KOPT-K1 (cell line): ENCODE measurements around the gene ELMO1.

Source experiments
- H3K27ac ChIP-seq: fragments of 200-600 bp; sonication (generic); 2 replicates; pipeline ENCODE4 v1.5.1; 2016; ENCODE audit warnings: antibody characterized with exemption, mild to moderate bottlenecking, low read depth, low read length; ENCODE audit not compliant: poor library complexity, severe bottlenecking
- H3K36me3 ChIP-seq: fragments of 200-600 bp; sonication (generic); 2 replicates; pipeline ENCODE4 v1.5.1; 2017; ENCODE audit warnings: antibody characterized with exemption, mild to moderate bottlenecking, low read length, moderate library complexity; ENCODE audit not compliant: insufficient read depth
- H3K9me3 ChIP-seq: fragments of 200-600 bp; sonication (generic); 2 replicates; pipeline ENCODE4 v1.5.1; 2017; ENCODE audit warnings: antibody characterized with exemption, low read length, mild to moderate bottlenecking; ENCODE audit not compliant: insufficient read depth, poor library complexity, severe bottlenecking

ELMO1 gene

GRCh38 chr7:37273891-37274290 lies 174.8 kb downstream of the ELMO1 start:
- Histone ChIP-seq H3K27ac (no peak overlapping the region), H3K9me3 (no peaks in the 10 kb centered on the region), H3K36me3 (peaks cover 67% of the 10 kb centered on the region)

DNA sequence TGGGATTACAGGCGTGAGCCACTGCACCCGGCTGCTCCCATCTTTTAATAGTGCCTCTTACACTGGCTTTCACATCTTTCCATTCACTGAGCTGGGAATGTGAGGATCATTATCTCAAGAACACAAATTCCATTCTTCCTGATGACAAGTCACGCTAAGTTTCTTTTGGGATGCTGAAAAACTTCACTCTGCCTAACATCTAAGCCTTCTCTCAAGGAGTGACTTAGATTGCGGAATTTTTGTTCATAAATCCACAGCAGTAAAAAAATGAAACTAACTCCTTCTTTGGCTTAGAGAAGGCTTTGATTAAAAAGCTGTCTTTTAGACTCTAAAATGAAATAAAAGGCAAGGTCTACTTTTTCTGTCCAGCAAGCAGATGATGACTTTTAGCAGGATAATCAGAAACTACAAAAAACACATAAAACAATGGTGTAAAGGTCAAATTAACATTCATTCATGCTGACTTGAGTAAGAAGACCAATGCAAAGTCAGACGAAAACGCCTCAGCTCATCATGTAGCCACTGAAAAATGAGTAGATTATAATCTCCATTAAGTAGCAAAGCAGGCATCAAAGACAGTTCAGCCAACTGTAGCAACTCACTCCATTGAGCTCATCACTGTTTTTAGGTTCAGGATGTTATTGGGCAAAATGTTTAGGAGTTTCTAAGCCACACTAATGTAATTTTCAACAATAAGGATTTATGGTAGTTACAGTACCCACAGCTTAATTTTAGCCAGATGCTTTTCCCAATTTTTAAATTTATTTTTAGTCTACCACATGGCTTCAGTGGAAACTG lies 178.8 kb downstream of the ELMO1 start:
- H3K27ac ChIP-seq, result no peak overlapping the region
- H3K9me3 ChIP-seq, result no peaks in the 10 kb centered on the region
- peaks cover 76% of the 10 kb centered on the region for H3K36me3 ChIP-seq

DNA sequence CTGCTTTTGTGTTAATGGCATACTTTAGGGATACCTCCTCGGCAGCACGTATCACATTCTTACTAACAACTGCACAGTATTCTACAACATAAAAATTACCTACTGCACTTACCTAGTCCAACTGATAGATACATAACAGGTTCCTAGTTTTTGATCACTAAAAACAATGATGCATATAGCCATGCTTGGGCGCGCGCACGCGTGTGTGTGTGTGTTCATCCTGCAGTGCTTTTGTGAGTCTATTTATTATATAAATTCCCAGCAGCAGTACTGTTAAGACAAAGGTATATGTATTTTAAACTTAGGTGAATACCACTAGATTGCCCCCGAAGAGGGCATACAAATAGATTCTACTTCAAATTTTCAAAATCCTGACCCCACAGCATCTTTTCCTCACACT lies 181.4 kb downstream of the ELMO1 start:
- Histone ChIP-seq H3K9me3 (no peaks in the 10 kb centered on the region), H3K27ac (no peak overlapping the region), H3K36me3 (peaks cover 71% of the 10 kb centered on the region)

DNA sequence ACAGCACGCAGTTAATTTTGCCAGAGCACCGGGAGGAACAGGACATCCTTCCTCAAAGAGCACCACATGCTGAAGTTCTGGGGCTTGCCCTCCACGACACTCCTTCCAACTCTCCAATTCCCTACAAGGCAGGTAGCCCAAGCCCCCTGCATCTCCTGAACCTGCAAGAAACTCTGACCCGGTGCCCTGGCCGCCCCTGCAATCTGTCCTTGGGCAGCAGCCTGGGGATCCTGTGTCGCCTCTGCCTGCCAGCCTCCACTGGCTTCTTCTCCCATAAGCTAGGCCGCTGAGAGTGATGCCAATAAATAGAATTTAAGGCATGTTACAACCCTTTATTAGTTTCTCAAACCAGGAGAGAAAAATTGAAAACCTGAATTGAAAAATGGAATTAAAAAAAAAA lies 182.8 kb downstream of the ELMO1 start:
- Histone ChIP-seq H3K9me3 (no peaks in the 10 kb centered on the region), H3K27ac (no peak overlapping the region)

GRCh38 chr7:37265006-37265405 lies 183.7 kb downstream of the ELMO1 start:
- peaks cover 51% of the 10 kb centered on the region for H3K36me3 ChIP-seq
- no peak overlapping the region for H3K27ac ChIP-seq
- no peaks in the 10 kb centered on the region for H3K9me3 ChIP-seq

More for the DNA sequence above, 182.8 kb downstream of the ELMO1 start:
- peaks cover 60% of the 10 kb centered on the region for H3K36me3 ChIP-seq

GRCh38 chr7:37262181-37262580 lies 186.5 kb downstream of the ELMO1 start:
- H3K9me3 ChIP-seq, result no peaks in the 10 kb centered on the region
- peaks cover 53% of the 10 kb centered on the region for H3K36me3 ChIP-seq
- H3K27ac ChIP-seq, result no peak overlapping the region

GRCh38 chr7:37259319-37259821 lies 189.3 kb downstream of the ELMO1 start:
- H3K36me3 ChIP-seq, result peaks cover 71% of the 10 kb centered on the region
- H3K27ac ChIP-seq, result no peak overlapping the region
- no peaks in the 10 kb centered on the region for H3K9me3 ChIP-seq

- H3K27ac ChIP-seq, result no peak overlapping the region
- peaks cover 69% of the 10 kb centered on the region for H3K36me3 ChIP-seq
- H3K9me3 ChIP-seq, result peaks cover 6% of the 10 kb centered on the region
Observed at GRCh38 chr7:37256631-37257030, 192.0 kb downstream of the ELMO1 start.

GRCh38 chr7:37255327-37255944 lies 193.2 kb downstream of the ELMO1 start:
- Histone ChIP-seq H3K27ac (no peak overlapping the region), H3K36me3 (peaks cover 69% of the 10 kb centered on the region), H3K9me3 (peaks cover 6% of the 10 kb centered on the region)

GRCh38 chr7:37251222-37251621 lies 197.4 kb downstream of the ELMO1 start:
- Histone ChIP-seq H3K27ac (no peak overlapping the region), H3K36me3 (peaks cover 53% of the 10 kb centered on the region), H3K9me3 (peaks cover 6% of the 10 kb centered on the region)

DNA sequence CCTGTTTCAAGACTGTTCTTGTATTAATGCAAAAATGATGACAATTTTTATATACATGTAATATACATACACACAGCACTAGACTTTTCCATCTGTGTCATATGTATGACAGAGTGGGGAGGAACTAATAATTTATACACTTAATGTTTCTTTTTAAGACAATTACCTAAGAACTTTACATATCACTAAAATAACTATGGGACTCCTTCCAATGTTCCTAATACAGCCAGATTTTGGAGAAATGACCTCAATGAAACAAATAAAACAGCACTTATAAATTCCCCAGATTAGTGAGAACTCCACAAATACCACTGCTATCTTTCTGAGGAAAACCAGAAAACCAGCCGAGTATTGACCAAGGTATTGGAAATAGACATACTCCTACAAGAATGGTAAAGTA lies 199.4 kb downstream of the ELMO1 start:
- peaks cover 33% of the 10 kb centered on the region for H3K36me3 ChIP-seq
- H3K9me3 ChIP-seq, result peaks cover 6% of the 10 kb centered on the region
- no peak overlapping the region for H3K27ac ChIP-seq

DNA sequence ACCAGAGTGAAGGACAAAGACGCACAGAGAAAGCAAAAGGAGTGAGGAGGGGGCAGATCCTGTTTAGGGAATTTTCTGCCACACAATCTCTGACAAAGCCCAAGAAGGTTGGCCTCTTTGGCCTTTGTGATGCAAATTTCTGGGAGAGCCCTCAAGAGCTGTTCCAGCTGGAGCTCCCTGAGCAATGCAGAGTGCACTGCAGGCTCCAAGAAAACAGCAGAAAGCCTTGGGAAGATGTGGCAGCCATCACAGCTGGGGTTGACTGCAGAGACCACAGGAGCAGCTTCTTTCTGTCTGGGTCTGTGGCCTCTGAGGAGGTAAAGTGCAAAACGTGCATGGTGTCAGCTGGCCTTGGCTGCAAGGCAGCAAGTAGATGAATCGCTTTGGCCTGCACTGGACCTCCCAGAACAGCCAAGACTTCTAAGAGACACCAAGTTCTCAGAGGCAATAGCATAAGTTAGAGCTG lies 200.2 kb downstream of the ELMO1 start:
- no peak overlapping the region for H3K27ac ChIP-seq
- peaks cover 29% of the 10 kb centered on the region for H3K36me3 ChIP-seq
- H3K9me3 ChIP-seq, result peaks cover 5% of the 10 kb centered on the region

- no peak overlapping the region for H3K27ac ChIP-seq
- H3K36me3 ChIP-seq, result peaks cover 30% of the 10 kb centered on the region
- H3K9me3 ChIP-seq, result no peaks in the 10 kb centered on the region
Observed at GRCh38 chr7:37247861-37248260, 200.8 kb downstream of the ELMO1 start.

DNA sequence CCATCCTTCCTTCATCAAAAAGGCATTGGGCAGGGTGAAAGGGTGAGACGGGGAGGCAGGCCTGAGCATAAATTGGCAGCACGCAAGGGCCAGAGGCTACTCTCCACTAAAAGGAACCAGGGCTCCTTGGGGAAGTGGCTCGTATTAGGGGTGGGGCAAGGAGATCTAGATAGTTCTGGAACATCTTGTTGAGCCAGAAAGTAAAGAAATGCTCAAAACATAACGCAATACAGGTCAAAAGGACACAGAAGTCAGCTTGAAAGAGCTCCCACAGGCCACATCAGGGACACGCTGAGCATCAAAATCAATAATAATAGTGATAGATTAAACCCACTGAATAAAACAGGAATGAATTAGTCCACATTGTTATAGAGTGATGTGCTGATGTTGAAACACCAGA lies 203.1 kb downstream of the ELMO1 start:
- no peak overlapping the region for H3K27ac ChIP-seq
- H3K36me3 ChIP-seq, result peaks cover 35% of the 10 kb centered on the region
- no peaks in the 10 kb centered on the region for H3K9me3 ChIP-seq

DNA sequence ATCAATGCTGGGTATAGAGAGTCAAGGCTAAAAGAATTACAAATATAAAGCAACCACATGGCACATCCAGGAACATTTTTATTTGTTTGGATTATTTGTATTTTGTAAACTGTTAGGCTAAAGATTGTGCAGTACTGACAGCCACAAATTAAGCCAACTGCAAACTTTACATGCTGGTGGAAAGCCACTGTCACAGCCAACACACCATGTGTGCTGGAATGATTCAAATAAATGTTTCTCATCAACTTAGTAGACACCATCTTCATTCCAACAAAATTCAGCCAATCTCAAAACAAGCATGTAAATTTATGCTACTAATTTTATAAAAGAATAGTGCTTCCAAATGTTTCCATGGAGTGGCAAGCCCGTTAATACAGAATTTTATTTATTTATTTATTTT lies 211.8 kb downstream of the ELMO1 start:
- peaks cover 36% of the 10 kb centered on the region for H3K36me3 ChIP-seq
- no peak overlapping the region for H3K27ac ChIP-seq
- H3K9me3 ChIP-seq, result no peaks in the 10 kb centered on the region
